SK-N-SH (cell line): ENCODE measurements around the gene RCBTB2. TPM values are rescaled to one million over a fixed set of nuclear protein-coding genes. Genes with fewer than 3 reads are reported as not detected.

Experiments used
- CTCF ChIA-PET: fragments of 300-600, 350-600 bp; formaldehyde crosslinking; extraction: SDS; loops from one replicate; lab custom pipeline; 2021; lab: Yijun Ruan, JAX
- POLR2A ChIA-PET: fragments of 350-600 bp; sonication (Branson Sonifier 250); formaldehyde crosslinking; extraction: SDS; loops from one replicate; lab custom pipeline; 2020; ENCODE audit warnings: antibody characterized with exemption, inconsistent platforms; lab: Yijun Ruan, JAX
- DNase-seq: peaks from one replicate; pipeline ENCODE4 v3.0.0; 2012
- H2AFZ ChIP-seq: fragments of 200-600 bp; sonication (generic); 2 replicates; pipeline ENCODE4 v1.8.1; 2016; ENCODE audit warnings: antibody characterized with exemption, mild to moderate bottlenecking, low read depth
- H3F3A ChIP-seq: fragments of 200-600 bp; sonication (generic); replicated peaks from 2 replicates; pipeline ENCODE3; 2016; ENCODE audit warnings: antibody characterized with exemption, mild to moderate bottlenecking; ENCODE audit not compliant: insufficient read depth
- H3K27ac ChIP-seq, 2 experiments: fragments of 200-500 bp in 1 of 2; fragments of 200-600 bp in 1 of 2; sonication (Bioruptor generic) in 1 of 2; sonication (generic), shearing (Covaris generic) in 1 of 2; 2 replicates each; pipeline versions ENCODE4 v1.5.1 to v1.6.1; 2014 to 2016; ENCODE audit warnings: low read depth in 2 of 2, inconsistent platforms in 1 of 2, low read length in 1 of 2, mild to moderate bottlenecking in 1 of 2, mixed read lengths in 1 of 2
- H3K27me3 ChIP-seq: fragments of 200-600 bp; sonication (generic), shearing (Covaris generic); 2 replicates; pipeline ENCODE4 v1.6.1; 2016; ENCODE audit warnings: mixed run types; ENCODE audit not compliant: insufficient read depth
- H3K36me3 ChIP-seq, 2 experiments: fragments of 200-500 bp in 1 of 2; fragments of 200-600 bp in 1 of 2; sonication (Bioruptor generic) in 1 of 2; sonication (generic) in 1 of 2; replicated peaks in 1 of 2; 2 replicates each; pipeline versions ENCODE3 to v1.5.1; 2014 to 2016; ENCODE audit warnings: low read length in 1 of 2, mild to moderate bottlenecking in 1 of 2; ENCODE audit not compliant: insufficient read depth in 2 of 2, control insufficient read depth in 1 of 2
- H3K4me1 ChIP-seq, 2 experiments: fragments of 200-500 bp in 1 of 2; fragments of 200-600 bp in 1 of 2; sonication (Bioruptor generic) in 1 of 2; sonication (generic), shearing (Covaris generic) in 1 of 2; 2 replicates each; pipeline versions ENCODE4 v1.5.1 to v1.6.1; 2014 to 2016; ENCODE audit warnings: low read depth in 1 of 2, low read length in 1 of 2, mixed run types in 1 of 2; ENCODE audit not compliant: insufficient read depth in 2 of 2, control insufficient read depth in 1 of 2
- H3K4me2 ChIP-seq: fragments of 200-600 bp; sonication (generic), shearing (Covaris generic); 2 replicates; pipeline ENCODE4 v1.6.1; 2017; ENCODE audit warnings: mixed run types
- H3K4me3 ChIP-seq, 2 experiments: fragments of 200-500 bp in 1 of 2; fragments of 200-600 bp in 1 of 2; sonication (Bioruptor generic) in 1 of 2; sonication (generic), shearing (Covaris generic) in 1 of 2; 2 replicates each; pipeline versions ENCODE4 v1.5.1 to v1.8.1; 2014 to 2016; ENCODE audit warnings: low read depth in 2 of 2, inconsistent platforms in 1 of 2, low read length in 1 of 2, mild to moderate bottlenecking in 1 of 2, mixed read lengths in 1 of 2, moderate library complexity in 1 of 2
- H3K79me2 ChIP-seq: fragments of 200-600 bp; sonication (generic); 2 replicates; pipeline ENCODE4 v1.8.1; 2017; ENCODE audit warnings: mild to moderate bottlenecking; ENCODE audit not compliant: insufficient read depth
- H3K9ac ChIP-seq: fragments of 200-600 bp; sonication (generic); 2 replicates; pipeline ENCODE4 v1.6.1; 2017; ENCODE audit warnings: mixed run types
- H3K9me2 ChIP-seq: fragments of 200-600 bp; sonication (generic); 2 replicates; pipeline ENCODE4 v1.6.1; 2017; ENCODE audit warnings: mixed run types
- H3K9me3 ChIP-seq: fragments of 200-600 bp; sonication (generic); 2 replicates; pipeline ENCODE4 v1.6.1; 2017; ENCODE audit warnings: mixed run types, mild to moderate bottlenecking, moderate library complexity
- H4K20me1 ChIP-seq: fragments of 200-600 bp; sonication (generic); 2 replicates; pipeline ENCODE4 v1.6.1; 2017; ENCODE audit warnings: mild to moderate bottlenecking, mixed run types; ENCODE audit not compliant: insufficient read depth
- CHD2 ChIP-seq: fragments of 150-350 bp; IDR thresholded peaks from 2 replicates; pipeline ENCODE4 v1.6.1; 2018; ENCODE audit warnings: low read length; ENCODE audit not compliant: partially characterized antibody
- EP300 ChIP-seq, 2 experiments: IDR thresholded peaks; 2 replicates each; pipeline versions ENCODE4 v1.4.0 to v1.6.1; 2012; ENCODE audit warnings: borderline replicate concordance in 1 of 2, low read depth in 1 of 2, low read length in 1 of 2
- EZH2phosphoT487 ChIP-seq: fragments of 200-600 bp; sonication (generic); IDR thresholded peaks from 2 replicates; pipeline ENCODE4 v1.6.1; 2017; ENCODE audit warnings: low read depth, mixed run types, mild to moderate bottlenecking, antibody characterized with exemption, moderate library complexity, borderline replicate concordance
- FOXJ3 ChIP-seq: sonication (generic); formaldehyde crosslinking; IDR thresholded peaks from 2 replicates; pipeline ENCODE4 v1.5.1; 2020; ENCODE audit warnings: mild to moderate bottlenecking, missing genetic modification reagents
- FOXM1 ChIP-seq: IDR thresholded peaks from 2 replicates; pipeline ENCODE4 v1.4.0; 2012; ENCODE audit warnings: low read depth, mild to moderate bottlenecking
- GATA2 ChIP-seq: sonication (generic); formaldehyde crosslinking; IDR thresholded peaks from 2 replicates; pipeline ENCODE4 v1.5.0; 2020; ENCODE audit warnings: mild to moderate bottlenecking, missing genetic modification reagents
- IRF3 ChIP-seq: fragments of 150-350 bp; IDR thresholded peaks from 2 replicates; pipeline ENCODE4 v1.6.1; 2016; ENCODE audit warnings: mild to moderate bottlenecking, low read depth, low read length
- MAX ChIP-seq: IDR thresholded peaks from 2 replicates; pipeline ENCODE4 v1.4.0; 2012; ENCODE audit warnings: low read depth
- POLR2AphosphoS5 ChIP-seq: IDR thresholded peaks from 2 replicates; pipeline ENCODE4 v1.6.1; 2012; ENCODE audit warnings: low read depth, low read length
- REST ChIP-seq: IDR thresholded peaks from 2 replicates; pipeline ENCODE4 v1.6.1; 2012; ENCODE audit warnings: mild to moderate bottlenecking, low read depth, low read length, moderate library complexity
- SIN3A ChIP-seq: IDR thresholded peaks from 2 replicates; pipeline ENCODE4 v1.6.1; 2012; ENCODE audit warnings: low read depth, mild to moderate bottlenecking, low read length, moderate library complexity, borderline replicate concordance
- TCF12 ChIP-seq: IDR thresholded peaks from 2 replicates; pipeline ENCODE4 v1.4.0; 2012
- TEAD4 ChIP-seq: IDR thresholded peaks from 2 replicates; pipeline ENCODE4 v1.4.0; 2012; ENCODE audit warnings: mild to moderate bottlenecking, borderline replicate concordance; ENCODE audit not compliant: insufficient read depth
- ZBTB33 ChIP-seq: IDR thresholded peaks from 2 replicates; pipeline ENCODE4 v1.4.0; 2012; ENCODE audit warnings: low read depth, borderline replicate concordance
- WGBS: methylation state at CpG from one replicate; pipeline ENCODE4 v1.1.6; 2017; ENCODE audit warnings: low lambda C conversion rate; 5-methylcytosine and 5-hydroxymethylcytosine counted together
- polyA plus RNA-seq, 3 experiments: library from polyadenylated mRNA; depleted of rRNA; stranded (reverse); fragments of >200 nt; gene quantifications; 2 replicates each; pipeline ENCODE4 v1.2.3, GENCODE V29; 2012

Gene RCBTB2
- polyA plus RNA-seq, 1 of the 3 experiments (the other 2 are of a cell fraction): 2.8 TPM

GRCh38 chr13:48542581-48543341, 9.9 kb upstream of the RCBTB2 start:
- CTCF ChIA-PET: interaction anchor here (1.6 kb wide), 1 partner anchor 38 kb away, joined by 8 read pairs; no protein-coding TSS in a partner anchor
- no peak overlapping the region for H3K4me2 ChIP-seq

More at GRCh38 chr13:48542581-48543341, 9.9 kb upstream of the RCBTB2 start:
- H3K9me3 ChIP-seq: no peaks in the 10 kb centered on the region
- no peak for DNase-seq
- no peaks in the 10 kb centered on the region for H3K36me3 ChIP-seq
- no peaks in the 10 kb centered on the region for H3K79me2 ChIP-seq
- no peak overlapping the region for H3K9ac ChIP-seq
- WGBS: 75% methylated on average over 8 of the region's 11 CpGs
- H3K27me3 ChIP-seq: no peaks in the 10 kb centered on the region
- H3F3A ChIP-seq: no peaks in the 10 kb centered on the region
- H3K9me2 ChIP-seq: no peaks in the 10 kb centered on the region
- POLR2A ChIA-PET: no interaction called here
- no peaks in the 10 kb centered on the region for H3K4me1 ChIP-seq
- no peaks in the 10 kb centered on the region for H4K20me1 ChIP-seq
- no peak overlapping the region for H2AFZ ChIP-seq
- H3K27ac ChIP-seq: no peak overlapping the region
- TF ChIP-seq CHD2: no peak
- TF ChIP-seq TEAD4: no peak
- no peak for TF ChIP-seq EP300 (IDR thresholded peaks at IDR 0.05; ENCODE audit: borderline replicate concordance in 1 of 2, low read depth in 1 of 2, low read length in 1 of 2)
- no peak for TF ChIP-seq TCF12
- TF ChIP-seq GATA2 (CRISPR knock-in tag): no peak
- no peak for TF ChIP-seq FOXJ3 (CRISPR knock-in tag)
- TF ChIP-seq EZH2phosphoT487: no peak
- TF ChIP-seq ZBTB33: no peak
- no peak for TF ChIP-seq POLR2AphosphoS5
- TF ChIP-seq REST: no peak
- no peak for TF ChIP-seq FOXM1
- TF ChIP-seq MAX: no peak
- TF ChIP-seq SIN3A: no peak
- TF ChIP-seq IRF3: no peak
- H3K4me3 ChIP-seq: no peak overlapping the region
